Transverse colon (tissue), 3 donors: ENCODE data around the gene PCDH12.

Experiments
- CTCF ChIP-seq, 5 experiments: fragments of 200-600 bp in 3 of 5; fragments of 450-650 bp in 2 of 5; sonication (generic) in 3 of 5; IDR thresholded peaks; 1 replicate in 2 of 5; 2 replicates in 3 of 5; pipeline ENCODE4 v1.5.1; 2016 to 2017; ENCODE audit warnings: antibody characterized with exemption in 5 of 5, inconsistent platforms in 3 of 5, mild to moderate bottlenecking in 2 of 5, moderate library complexity in 1 of 5
- EP300 ChIP-seq: sonication (generic); formaldehyde crosslinking; IDR thresholded peaks from one replicate; pipeline ENCODE4 v1.6.1; 2017; ENCODE audit warnings: antibody characterized with exemption, low read depth
- POLR2A ChIP-seq: fragments of 450-650 bp; IDR thresholded peaks from one replicate; pipeline ENCODE4 v1.6.1; 2016; ENCODE audit warnings: antibody characterized with exemption, mild to moderate bottlenecking, moderate library complexity

GRCh38 chr5:141976176-141976575 lies 18.2 kb upstream of the PCDH12 start:
- TF ChIP-seq POLR2A (no peak), CTCF (IDR thresholded peaks at IDR 0.05) (no peak), EP300 (no peak)
